ENCODE results near the gene DLGAP1. TPM values are rescaled to one million over a fixed set of nuclear protein-coding genes. Genes with fewer than 3 reads are reported as not detected.

The DLGAP1 gene
- total RNA-seq, 1 experiment from 2014 or later = 23.2 TPM

DNA sequence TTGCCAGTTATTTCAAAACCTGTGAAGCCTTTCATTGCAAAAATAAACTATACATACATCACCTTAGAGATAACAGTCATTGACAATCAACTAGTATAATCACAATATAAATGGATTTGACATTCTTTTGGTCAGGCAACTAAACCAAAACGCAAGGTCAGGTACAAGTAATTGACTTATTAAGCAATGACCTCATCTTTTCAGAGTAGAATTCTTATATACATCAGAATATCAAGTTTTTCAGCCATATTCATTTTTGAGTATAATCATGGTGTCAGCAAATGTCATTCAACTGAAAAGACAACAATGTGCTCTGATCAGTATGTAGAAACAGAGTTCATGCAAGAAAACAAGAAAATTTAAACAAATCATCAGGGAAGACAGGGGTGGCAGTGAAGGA is 796.6 kb downstream of the DLGAP1 start:
- WGBS (ENCODE audit: extremely low coverage, insufficient read length, low lambda C conversion rate) = no CpG with 5 or more reads among the region's 1 CpG
- Histone ChIP-seq H4K8ac (replicated peaks; ENCODE audit: insufficient read length, low read depth, low read length) (no peak overlapping the region), H3K14ac (ENCODE audit: insufficient read depth, low read length) (no peak overlapping the region), H3K27ac (ENCODE audit: insufficient read length, low read depth, low read length) (no peak overlapping the region), H3K4ac (ENCODE audit: low read depth, low read length) (no peak overlapping the region), H3K79me2 (ENCODE audit: insufficient read depth, low read length) (no peaks in the 10 kb centered on the region), H3K9ac (ENCODE audit: extremely low read depth, insufficient read length, low read length) (no peak overlapping the region), H3K9me3 (ENCODE audit: control insufficient read depth, low read depth, low read length) (no peaks in the 10 kb centered on the region), H2AK5ac (ENCODE audit: insufficient read length, low read length) (no peak overlapping the region), H3T11ph (ENCODE audit: low read length) (no peak overlapping the region), H2BK5ac (ENCODE audit: insufficient read length, low read length) (no peak overlapping the region), H3K23me2 (ENCODE audit: insufficient read length, low read depth, low read length, poor library complexity, severe bottlenecking) (no peaks in the 10 kb centered on the region), H2AFZ (ENCODE audit: low read length) (no peak overlapping the region), H3K79me1 (ENCODE audit: insufficient read depth, low read depth, low read length, poor library complexity, severe bottlenecking) (no peaks in the 10 kb centered on the region), H4K5ac (ENCODE audit: insufficient read length, low read depth, low read length) (no peak overlapping the region), H3K56ac (ENCODE audit: insufficient read length, low read depth, low read length) (no peak overlapping the region), H2BK15ac (ENCODE audit: low read depth, low read length) (no peak overlapping the region), H2BK120ac (ENCODE audit: low read depth, low read length, poor library complexity, severe bottlenecking) (no peak overlapping the region), H3K4me1 (ENCODE audit: insufficient read depth, low read length) (peaks cover 3% of the 10 kb centered on the region; the same call in 1 of the 2 replicates), H2BK12ac (ENCODE audit: insufficient read length, low read depth, low read length) (no peak overlapping the region), H2BK20ac (ENCODE audit: low read depth, low read length, poor library complexity, severe bottlenecking) (no peak overlapping the region), H4K20me1 (ENCODE audit: control insufficient read depth, insufficient read depth, insufficient read length) (no peaks in the 10 kb centered on the region), H3K27me3 (ENCODE audit: insufficient read depth, low read length) (no peaks in the 10 kb centered on the region), H3K23ac (ENCODE audit: insufficient read length, low read depth, low read length) (no peak overlapping the region), H3K4me2 (ENCODE audit: insufficient read depth, insufficient read length, low read length) (no peak overlapping the region), H4K91ac (ENCODE audit: insufficient read length, low read depth, low read length) (no peak overlapping the region), H3K18ac (ENCODE audit: insufficient read length, low read depth, low read length) (no peak overlapping the region)
- peaks cover 6 to 14% (median 13%) of the 10 kb centered on the region in 3 experiments; a peak in 6 of 7 replicates for H3K36me3 Mint-ChIP-seq (ENCODE audit: insufficient read depth in 1 of 3, low read depth in 3 of 3)
- DNase-seq = no peak
- H3K9me3 Mint-ChIP-seq = peaks cover 2 to 4% of the 10 kb centered on the region in 2 experiments; a peak in 4 of 5 replicates
- no peaks in the 10 kb centered on the region; the same call in 1 of the 2 replicates for H3K27me3 Mint-ChIP-seq (ENCODE audit: low read depth)
- H3K4me3 Mint-ChIP-seq = no peak overlapping the region
- H3K27ac Mint-ChIP-seq = no peak overlapping the region
- peaks cover 23 to 28% of the 10 kb centered on the region in 2 experiments for H3K4me1 Mint-ChIP-seq
- TF ChIP-seq, protein P1, sequence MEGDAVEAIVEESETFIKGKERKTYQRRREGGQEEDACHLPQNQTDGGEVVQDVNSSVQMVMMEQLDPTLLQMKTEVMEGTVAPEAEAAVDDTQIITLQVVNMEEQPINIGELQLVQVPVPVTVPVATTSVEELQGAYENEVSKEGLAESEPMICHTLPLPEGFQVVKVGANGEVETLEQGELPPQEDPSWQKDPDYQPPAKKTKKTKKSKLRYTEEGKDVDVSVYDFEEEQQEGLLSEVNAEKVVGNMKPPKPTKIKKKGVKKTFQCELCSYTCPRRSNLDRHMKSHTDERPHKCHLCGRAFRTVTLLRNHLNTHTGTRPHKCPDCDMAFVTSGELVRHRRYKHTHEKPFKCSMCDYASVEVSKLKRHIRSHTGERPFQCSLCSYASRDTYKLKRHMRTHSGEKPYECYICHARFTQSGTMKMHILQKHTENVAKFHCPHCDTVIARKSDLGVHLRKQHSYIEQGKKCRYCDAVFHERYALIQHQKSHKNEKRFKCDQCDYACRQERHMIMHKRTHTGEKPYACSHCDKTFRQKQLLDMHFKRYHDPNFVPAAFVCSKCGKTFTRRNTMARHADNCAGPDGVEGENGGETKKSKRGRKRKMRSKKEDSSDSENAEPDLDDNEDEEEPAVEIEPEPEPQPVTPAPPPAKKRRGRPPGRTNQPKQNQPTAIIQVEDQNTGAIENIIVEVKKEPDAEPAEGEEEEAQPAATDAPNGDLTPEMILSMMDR (conservative IDR thresholded peaks at IDR 0.05) = no peak
